ENCODE results near the gene ARNT2. TPM values are rescaled to one million over a fixed set of nuclear protein-coding genes. Genes with fewer than 3 reads are reported as not detected.
A peak's percentile ranks its signal among the peaks of the same experiment; 100 is the strongest.

The ARNT2 gene
- total and polyA plus RNA-seq, 3 donors from 2014 or later, result 34.3 to 58.7 (median 50.2) TPM

DNA sequence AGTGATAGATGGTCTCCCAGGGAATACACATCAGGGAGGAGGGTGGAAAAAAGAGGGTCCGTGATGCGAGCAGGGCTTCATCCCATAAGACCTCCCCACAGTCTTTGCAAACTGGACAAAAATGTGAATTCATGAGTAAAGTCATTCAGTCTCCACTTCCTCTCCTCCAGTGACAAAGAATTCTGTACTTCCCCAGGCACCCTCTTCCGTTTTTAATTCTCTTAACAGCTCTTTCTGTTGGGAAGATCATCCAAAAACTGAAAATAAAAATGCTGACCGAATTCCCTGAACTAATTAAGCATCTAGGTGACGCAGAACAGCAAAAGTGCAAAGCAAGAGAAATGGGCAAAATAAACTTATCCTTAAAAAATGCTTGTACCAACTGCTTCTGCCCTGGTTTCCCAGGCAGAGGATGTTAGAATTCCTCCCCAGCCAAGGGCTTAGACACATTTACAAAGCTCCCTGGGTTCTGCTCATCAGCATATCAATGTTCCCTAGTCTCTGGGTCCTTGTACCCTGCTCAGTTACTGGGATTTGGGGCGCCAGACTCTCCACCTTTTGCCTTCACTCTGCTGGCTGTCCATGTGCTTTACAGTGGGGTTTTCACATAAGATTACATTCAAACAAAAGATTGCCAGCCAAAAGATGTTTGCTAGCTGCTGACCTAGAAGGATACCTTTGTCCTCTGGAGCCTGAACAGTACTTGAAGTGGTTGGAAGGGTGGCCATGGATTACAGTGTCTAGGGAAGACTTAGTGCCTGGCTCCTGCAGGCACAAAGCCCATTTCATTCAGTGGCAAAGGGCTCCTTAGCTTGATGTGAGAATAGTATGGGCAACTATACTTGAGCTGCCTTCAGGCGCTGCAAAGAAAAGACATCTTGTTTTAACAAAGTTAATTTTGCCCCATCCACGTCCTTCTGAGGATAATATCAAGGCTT lies 69.4 kb downstream of the ARNT2 start:
- intact Hi-C loops (cut with DNase I; ENCODE audit: low total_unique reads), result no loop called here
- WGBS, 2 donors, result 81 to 83% methylated on average over 8 of the region's 8 CpGs
- no peak for DNase-seq
- Histone ChIP-seq H3K4me3 (no peak overlapping the region), H3K27ac (no peak overlapping the region), H3K9me3 (no peaks in the 10 kb centered on the region), H3K4me1 (no peaks in the 10 kb centered on the region), H3K36me3 (ENCODE audit: low read depth, missing control alignments) (no peaks in the 10 kb centered on the region), H3K27me3 (no peaks in the 10 kb centered on the region)
- TF ChIP-seq, protein P1, sequence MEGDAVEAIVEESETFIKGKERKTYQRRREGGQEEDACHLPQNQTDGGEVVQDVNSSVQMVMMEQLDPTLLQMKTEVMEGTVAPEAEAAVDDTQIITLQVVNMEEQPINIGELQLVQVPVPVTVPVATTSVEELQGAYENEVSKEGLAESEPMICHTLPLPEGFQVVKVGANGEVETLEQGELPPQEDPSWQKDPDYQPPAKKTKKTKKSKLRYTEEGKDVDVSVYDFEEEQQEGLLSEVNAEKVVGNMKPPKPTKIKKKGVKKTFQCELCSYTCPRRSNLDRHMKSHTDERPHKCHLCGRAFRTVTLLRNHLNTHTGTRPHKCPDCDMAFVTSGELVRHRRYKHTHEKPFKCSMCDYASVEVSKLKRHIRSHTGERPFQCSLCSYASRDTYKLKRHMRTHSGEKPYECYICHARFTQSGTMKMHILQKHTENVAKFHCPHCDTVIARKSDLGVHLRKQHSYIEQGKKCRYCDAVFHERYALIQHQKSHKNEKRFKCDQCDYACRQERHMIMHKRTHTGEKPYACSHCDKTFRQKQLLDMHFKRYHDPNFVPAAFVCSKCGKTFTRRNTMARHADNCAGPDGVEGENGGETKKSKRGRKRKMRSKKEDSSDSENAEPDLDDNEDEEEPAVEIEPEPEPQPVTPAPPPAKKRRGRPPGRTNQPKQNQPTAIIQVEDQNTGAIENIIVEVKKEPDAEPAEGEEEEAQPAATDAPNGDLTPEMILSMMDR (IDR thresholded peaks at IDR 0.05), result no peak
- TF ChIP-seq POLR2A (IDR thresholded peaks at IDR 0.05), result no peak

GRCh38 chr15:80474224-80475215 lies 70.3 kb downstream of the ARNT2 start:
- intact Hi-C loops (cut with DNase I; ENCODE audit: low total_unique reads), result no loop called here
- Histone ChIP-seq H3K4me3 (no peak overlapping the region), H3K27ac (no peak overlapping the region), H3K27me3 (no peaks in the 10 kb centered on the region), H3K4me1 (no peaks in the 10 kb centered on the region), H3K9me3 (no peaks in the 10 kb centered on the region), H3K36me3 (ENCODE audit: low read depth, missing control alignments) (no peaks in the 10 kb centered on the region)
- WGBS, 2 donors, result 80 to 86% methylated on average over 8 to 9 of the region's 9 CpGs
- TF ChIP-seq, protein P1 (IDR thresholded peaks at IDR 0.05), result no peak
- TF ChIP-seq POLR2A (IDR thresholded peaks at IDR 0.05), result no peak
- DNase-seq, result no peak

GRCh38 chr15:80475572-80475971 lies 71.4 kb downstream of the ARNT2 start:
- H3K27ac ChIP-seq, result no peak overlapping the region
- TF ChIP-seq, protein P1 (IDR thresholded peaks at IDR 0.05), result peak in 2 of 3 experiments; percentile 18 to 33
- TF ChIP-seq POLR2A (IDR thresholded peaks at IDR 0.05), result no peak
- intact Hi-C loops (cut with DNase I; ENCODE audit: low total_unique reads), result no loop called here
- H3K4me1 ChIP-seq, result peaks cover 5% of the 10 kb centered on the region
- no peak for DNase-seq
- 88 to 97% methylated on average over 2 of the region's 2 CpGs for WGBS, 2 donors
- H3K36me3 ChIP-seq (ENCODE audit: low read depth, missing control alignments), result no peaks in the 10 kb centered on the region
- H3K4me3 ChIP-seq, result no peak overlapping the region
- no peaks in the 10 kb centered on the region for H3K9me3 ChIP-seq
- no peaks in the 10 kb centered on the region for H3K27me3 ChIP-seq

DNA sequence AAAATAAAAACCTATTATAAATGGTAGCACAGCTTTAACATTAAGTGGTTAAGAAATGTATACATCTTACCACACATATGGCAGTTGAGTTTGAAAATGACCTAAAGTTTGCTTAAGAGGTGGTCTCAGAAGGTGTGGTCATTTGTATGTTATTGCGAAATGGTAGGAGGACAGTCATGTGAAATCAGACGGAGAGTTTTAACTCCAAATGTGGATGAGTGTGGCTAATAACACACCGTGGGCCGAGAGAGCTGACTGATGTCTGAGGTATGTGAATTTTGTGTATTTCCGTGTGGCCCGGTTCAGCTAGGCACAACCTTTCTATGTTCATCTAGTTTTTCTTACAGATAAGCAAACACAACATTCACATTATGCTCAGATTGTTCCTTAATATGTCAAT lies 71.9 kb downstream of the ARNT2 start:
- H3K9me3 ChIP-seq, result no peaks in the 10 kb centered on the region
- no peak overlapping the region for H3K27ac ChIP-seq
- TF ChIP-seq, protein P1 (IDR thresholded peaks at IDR 0.05), result no peak
- TF ChIP-seq POLR2A (IDR thresholded peaks at IDR 0.05), result no peak
- no peaks in the 10 kb centered on the region for H3K27me3 ChIP-seq
- H3K36me3 ChIP-seq (ENCODE audit: low read depth, missing control alignments), result no peaks in the 10 kb centered on the region
- no peak for DNase-seq
- 94 to 95% methylated on average over 6 of the region's 6 CpGs for WGBS, 2 donors
- intact Hi-C loops (cut with DNase I; ENCODE audit: low total_unique reads), result no loop called here
- no peak overlapping the region for H3K4me3 ChIP-seq
- peaks cover 7% of the 10 kb centered on the region for H3K4me1 ChIP-seq

Measured in testis (tissue), 3 donors.